ENCODE measurements around the gene B4GAT1.
"Not testable (repeated sequence)": the region's sequence is repeated elsewhere in the genome, so short reads cannot be mapped to it uniquely, and the experiment has no call there.

Gene B4GAT1

GRCh38 chr11:66347425-66348276, at the start of gene B4GAT1:
Gene B4GAT1, minus strand, starts transcription at chr11:66347629. Its CDS starts 84 bp downstream, at chr11:66347545.
- peak; percentile 78 for DNase-seq

GRCh38 chr11:66393954-66394353, 46.5 kb upstream of the B4GAT1 start:
- DNase-seq = no peak

GRCh38 chr11:66391322-66391721, 43.9 kb upstream of the B4GAT1 start:
- DNase-seq = no peak

GRCh38 chr11:66388780-66389386, 41.5 kb upstream of the B4GAT1 start:
- peak; percentile 70 for DNase-seq

- DNase-seq = peak; percentile 85
Measured at GRCh38 chr11:66386171-66387069, 39.0 kb upstream of the B4GAT1 start.

GRCh38 chr11:66384316-66384715, 36.9 kb upstream of the B4GAT1 start:
- not testable (repeated sequence) for DNase-seq

- DNase-seq = not testable (repeated sequence)
Measured at GRCh38 chr11:66380264-66380663, 32.8 kb upstream of the B4GAT1 start.

- not testable (repeated sequence) for DNase-seq
Measured at GRCh38 chr11:66373690-66374287, 26.4 kb upstream of the B4GAT1 start.

GRCh38 chr11:66373265-66373664, 25.8 kb upstream of the B4GAT1 start:
- no peak for DNase-seq

- DNase-seq = peak; percentile 66
Measured at GRCh38 chr11:66371627-66372415, 24.4 kb upstream of the B4GAT1 start, which contains the start of gene SLC29A2. Gene SLC29A2, minus strand, starts transcription at chr11:66371760. Its CDS starts 169 bp downstream, at chr11:66371591.

- no peak for DNase-seq
Measured at GRCh38 chr11:66369073-66369894, 21.9 kb upstream of the B4GAT1 start.

- no peak for DNase-seq
Measured at GRCh38 chr11:66368484-66368883, 21.1 kb upstream of the B4GAT1 start.

GRCh38 chr11:66367561-66368312, 20.3 kb upstream of the B4GAT1 start:
- DNase-seq = no peak

- DNase-seq = no peak
Measured at GRCh38 chr11:66366844-66367477, 19.5 kb upstream of the B4GAT1 start.

- DNase-seq = no peak
Measured at GRCh38 chr11:66365711-66366619, 18.5 kb upstream of the B4GAT1 start.

- DNase-seq = no peak
Measured at GRCh38 chr11:66365166-66365565, 17.7 kb upstream of the B4GAT1 start.

GRCh38 chr11:66363805-66364535, 16.5 kb upstream of the B4GAT1 start:
- peak; percentile 68 for DNase-seq

- no peak for DNase-seq
Measured at GRCh38 chr11:66363187-66363601, 15.8 kb upstream of the B4GAT1 start.
